HG03460 (cell line): ENCODE measurements around the gene PELO.
"Not testable (repeated sequence)": the region's sequence is repeated elsewhere in the genome, so short reads cannot be mapped to it uniquely, and the experiment has no call there.

Experiments used
- ATAC-seq: cut with Tn5 transposase; IDR thresholded peaks from one replicate; pipeline ENCODE4 v1.9.1; 2021; ENCODE audit not compliant: unreplicated experiment

The PELO gene, protein sequence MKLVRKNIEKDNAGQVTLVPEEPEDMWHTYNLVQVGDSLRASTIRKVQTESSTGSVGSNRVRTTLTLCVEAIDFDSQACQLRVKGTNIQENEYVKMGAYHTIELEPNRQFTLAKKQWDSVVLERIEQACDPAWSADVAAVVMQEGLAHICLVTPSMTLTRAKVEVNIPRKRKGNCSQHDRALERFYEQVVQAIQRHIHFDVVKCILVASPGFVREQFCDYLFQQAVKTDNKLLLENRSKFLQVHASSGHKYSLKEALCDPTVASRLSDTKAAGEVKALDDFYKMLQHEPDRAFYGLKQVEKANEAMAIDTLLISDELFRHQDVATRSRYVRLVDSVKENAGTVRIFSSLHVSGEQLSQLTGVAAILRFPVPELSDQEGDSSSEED

DNA sequence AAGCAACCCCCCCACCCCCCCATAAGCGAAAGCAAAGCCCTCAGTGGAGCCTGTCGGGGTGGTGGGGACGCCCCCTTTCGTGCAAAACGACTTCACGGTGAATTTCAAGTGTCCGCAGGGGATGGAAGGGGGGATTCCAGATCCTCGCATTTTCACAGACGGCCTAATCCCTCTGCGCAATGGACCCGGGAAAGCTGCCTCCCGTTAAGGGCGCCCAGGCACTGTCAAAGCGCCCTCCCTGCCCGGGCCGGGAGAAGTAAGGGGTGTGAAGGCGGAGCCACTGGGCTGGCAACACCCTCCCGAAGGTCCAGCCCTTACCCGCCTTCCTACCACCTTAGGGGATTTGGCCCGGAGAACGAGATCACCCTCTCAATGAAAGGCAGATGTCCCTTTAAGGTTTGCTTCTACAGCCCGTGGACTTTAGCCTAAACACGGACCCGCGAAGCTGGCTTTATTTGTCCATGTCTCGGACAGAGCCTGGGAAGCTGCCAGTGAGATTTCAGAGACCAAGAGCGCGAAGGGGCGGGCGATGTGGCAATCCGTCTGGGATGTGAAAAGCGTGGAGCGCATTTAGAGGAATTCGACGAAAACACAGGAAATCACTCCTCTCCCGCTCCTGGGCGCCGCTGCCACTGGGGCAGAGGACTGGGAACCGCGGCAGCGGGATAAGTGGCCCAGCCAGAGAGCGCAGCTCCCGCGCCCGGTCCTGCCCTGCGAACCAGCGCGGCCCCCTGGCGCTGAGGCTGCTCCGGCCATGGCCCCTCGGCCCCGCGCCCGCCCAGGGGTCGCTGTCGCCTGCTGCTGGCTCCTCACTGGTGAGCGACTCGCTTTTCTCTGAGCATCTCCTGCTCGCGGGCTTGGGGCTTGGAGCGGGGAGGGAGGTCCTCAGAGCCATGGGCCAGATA is at the start of gene PELO, which contains the start of gene ITGA1:
Gene PELO, plus strand, starts transcription at position 317 of the 905 bp plus-strand sequence. CDS start 12,479 bp downstream, outside the sequence.
Gene ITGA1, plus strand, starts transcription at position 317 of the 905 bp plus-strand sequence. Its CDS starts 438 bp downstream, at position 755.
- peak; percentile 80 for ATAC-seq

DNA sequence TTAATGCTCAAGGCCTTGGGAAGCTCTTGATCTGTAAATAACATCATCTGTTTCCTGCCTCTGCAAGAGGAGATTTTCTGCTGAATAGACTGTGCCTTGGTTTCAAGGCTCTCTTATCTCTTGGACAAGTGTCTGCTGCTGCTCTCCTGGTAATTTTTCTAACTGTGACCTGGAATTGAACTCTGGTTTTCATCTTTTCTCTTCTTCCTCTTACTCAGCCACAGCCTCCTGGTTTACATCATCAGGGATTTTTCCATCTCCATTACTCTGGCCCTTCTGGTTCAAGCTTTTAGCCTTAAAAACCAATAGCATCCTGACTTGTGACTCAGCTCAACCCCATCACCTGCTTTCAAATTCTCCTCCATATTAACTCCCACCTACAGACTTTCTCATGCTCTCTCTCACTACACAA is 49.6 kb upstream of the PELO start:
- no peak for ATAC-seq

DNA sequence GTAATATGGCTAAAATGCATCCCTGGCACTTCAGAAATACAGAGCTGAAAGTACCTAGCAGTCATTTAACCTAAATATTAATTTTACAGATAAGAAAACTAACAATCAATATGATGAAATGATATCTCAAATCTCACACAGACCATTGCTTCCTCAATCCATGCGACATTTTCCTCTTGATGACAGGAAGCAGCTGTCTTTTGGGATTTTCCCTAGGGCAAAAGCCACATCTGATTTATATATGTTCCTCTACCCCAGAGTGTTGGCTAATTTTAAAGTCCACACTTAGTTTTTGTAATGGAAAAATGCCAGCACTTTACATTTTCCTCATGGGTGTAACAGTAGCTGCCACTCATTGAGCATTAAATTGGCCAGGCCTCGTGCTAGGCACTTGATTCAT is 47.7 kb upstream of the PELO start:
- no peak for ATAC-seq

DNA sequence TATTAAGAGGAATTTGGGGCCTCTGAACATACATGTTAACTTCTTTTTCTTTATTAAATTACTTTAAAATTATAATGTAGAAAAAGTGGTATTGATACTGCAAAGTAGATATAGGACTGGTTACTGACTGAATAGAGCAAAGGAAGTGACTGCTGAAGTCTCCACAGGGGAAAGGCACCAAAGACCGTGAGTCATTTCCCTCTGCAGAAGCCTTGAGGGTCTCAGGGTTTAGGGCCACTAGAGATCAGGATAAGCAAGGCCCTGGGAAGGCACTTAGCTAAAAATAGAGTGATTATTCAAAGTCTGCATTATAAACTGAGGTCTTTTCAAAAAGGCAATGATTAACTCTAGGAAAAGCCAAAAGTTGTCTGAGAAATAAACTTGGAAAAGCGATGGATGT is 44.7 kb upstream of the PELO start:
- no peak for ATAC-seq

DNA sequence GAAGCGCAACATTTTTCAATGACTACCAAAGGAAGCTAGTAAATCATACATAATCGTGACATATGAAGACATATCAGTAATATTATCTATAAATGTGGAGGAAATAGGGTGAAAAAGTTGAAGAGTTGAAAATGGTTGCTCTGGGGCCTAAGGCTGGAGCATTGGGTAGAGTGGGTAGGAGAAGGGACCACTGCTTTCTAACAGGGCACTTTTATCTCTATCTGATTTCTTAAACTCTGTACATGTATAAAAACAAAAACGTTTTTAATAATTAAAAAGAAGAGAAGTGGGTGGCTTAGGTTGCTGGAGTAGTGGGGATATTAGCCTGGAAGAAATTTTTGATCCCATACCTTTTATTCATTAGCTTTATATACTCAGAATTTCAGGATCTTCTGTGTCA is 44.2 kb upstream of the PELO start:
- ATAC-seq, result no peak

DNA sequence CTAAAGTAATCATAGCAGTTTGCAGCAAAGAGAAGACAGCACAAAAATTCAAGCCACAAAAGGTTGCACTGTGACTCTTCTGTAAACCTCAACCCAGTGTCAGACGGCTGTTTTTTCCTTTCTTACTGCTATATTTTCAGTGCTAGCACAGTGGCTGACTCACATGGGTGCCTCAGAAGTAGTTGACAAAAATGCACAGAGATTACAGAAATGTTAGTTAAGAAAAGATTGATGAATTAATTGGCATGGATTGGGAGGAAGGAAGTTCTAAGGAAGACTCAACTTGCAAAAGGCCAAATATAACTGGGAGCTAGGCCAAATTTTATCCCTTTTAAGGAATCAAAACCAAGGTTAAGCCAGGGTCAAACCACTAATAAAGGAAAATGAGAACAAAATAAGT is 43.7 kb upstream of the PELO start:
- peak; percentile 78 for ATAC-seq

DNA sequence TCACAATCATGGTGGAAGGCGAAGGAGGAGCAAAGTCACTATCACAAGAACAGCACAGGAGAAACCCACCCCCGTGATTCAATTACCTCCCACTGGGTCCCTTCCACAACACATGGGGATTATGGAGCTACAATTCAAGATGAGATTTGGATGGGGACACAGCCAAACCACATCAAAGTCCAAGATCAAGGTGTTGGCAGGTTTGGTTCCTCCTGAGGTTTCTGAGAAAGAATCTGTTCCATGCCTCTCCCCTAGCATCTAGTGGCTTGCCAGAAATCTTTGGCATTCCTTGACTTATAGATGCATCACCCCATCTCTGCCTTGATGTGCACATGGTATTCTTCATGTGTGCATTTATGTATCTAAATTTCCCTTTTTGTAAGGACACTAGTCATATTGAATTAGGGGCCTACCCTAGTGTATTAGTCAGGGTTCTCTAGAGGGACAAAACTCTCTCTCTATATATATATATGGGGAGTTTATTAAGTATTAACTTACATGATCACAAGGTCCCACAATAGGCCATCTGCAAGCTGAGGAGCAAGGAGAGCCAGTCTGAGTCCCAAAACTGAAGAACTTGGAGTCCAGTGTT is 42.8 kb upstream of the PELO start:
- not testable (repeated sequence) for ATAC-seq

DNA sequence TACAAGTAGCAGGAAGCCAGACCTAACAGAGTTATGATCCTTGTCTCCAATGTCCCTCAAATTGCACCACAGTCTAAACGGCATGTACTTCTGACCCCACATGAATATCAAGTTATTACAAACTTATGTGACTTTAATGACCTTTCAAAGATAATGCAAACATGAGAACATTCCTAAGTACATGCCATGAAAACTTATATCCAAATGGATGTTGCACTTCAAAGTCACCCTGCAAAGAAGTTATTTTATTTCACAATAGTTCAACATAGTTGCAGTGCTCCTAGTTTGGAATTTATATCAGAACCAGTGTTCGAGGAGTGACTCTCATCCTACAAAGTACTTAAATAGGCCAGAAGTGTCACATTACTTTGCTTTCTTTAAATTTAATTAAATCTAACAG is 41.2 kb upstream of the PELO start:
- ATAC-seq, result no peak

DNA sequence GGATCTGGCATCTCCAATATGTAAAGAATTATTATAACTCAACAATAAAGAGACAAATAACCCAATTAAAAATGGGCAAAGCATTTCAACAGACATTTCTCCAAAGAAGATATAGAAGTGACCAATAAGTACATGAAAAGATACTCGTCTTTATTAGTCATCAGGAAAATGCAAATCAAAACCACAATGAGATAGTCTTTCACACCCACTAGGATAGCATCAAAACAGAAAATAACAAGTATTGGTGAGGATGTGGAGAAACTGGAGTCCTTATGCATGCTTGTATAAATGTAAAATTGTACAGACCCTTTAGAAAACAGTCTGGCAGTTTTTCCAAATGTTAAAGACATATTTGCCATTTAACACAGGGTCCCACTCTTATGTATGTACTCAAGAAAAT is 39.1 kb upstream of the PELO start:
- ATAC-seq, result no peak

DNA sequence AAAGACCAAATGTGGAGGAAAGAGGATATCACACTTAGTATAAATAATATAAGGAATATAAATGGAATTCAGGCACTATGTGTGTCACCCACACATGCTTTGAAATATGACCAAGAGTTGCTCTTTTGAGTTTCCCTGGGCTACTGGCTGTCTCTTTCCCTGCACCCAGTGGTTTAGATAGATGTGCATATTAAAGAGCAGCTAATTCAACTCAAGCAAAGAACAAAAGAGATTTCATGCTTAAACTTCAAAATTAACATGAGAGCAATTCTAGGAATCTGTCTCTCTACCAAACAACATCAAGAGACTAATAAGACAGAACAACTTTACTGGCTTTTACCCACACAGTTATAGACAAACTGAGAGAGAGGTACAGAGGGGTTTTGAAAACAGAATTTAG is 38.0 kb upstream of the PELO start:
- ATAC-seq, result no peak

DNA sequence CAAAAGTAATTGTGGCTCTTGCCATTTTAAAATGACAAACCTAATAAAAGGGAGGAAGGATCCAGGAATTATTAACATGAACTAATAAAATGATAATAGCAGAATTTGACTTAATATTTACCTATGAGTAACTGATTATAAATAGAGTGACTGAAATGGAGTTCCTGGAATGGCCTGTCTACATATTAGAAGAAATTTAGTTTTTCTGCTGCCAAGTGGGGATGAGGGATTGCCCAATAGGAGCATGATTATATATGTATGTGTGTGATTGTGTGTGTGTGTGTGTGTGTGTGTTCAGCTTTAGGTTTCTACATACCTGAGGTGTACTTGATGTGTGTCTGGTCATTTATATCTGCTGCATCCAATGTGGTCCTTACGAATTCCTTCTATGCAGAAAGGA is 36.6 kb upstream of the PELO start:
- ATAC-seq, result no peak

DNA sequence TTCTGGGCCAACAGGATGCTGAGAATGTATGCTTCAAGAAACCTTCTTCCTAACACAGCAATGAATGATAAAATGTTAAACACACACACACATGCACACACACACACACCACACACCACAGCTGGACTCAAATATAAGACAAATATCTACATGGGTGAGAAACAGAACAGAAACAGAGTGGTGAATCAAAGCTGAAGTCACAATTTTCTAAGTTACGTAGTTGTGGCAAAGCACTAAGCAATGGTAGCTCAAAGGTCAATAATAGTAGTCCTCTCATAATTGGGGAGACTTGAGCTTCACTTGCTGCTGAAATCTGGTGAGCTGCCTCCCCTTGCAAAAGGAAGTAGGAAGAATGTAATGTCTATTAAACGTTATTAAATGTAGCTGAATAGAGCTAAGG is 33.7 kb upstream of the PELO start:
- no peak for ATAC-seq

DNA sequence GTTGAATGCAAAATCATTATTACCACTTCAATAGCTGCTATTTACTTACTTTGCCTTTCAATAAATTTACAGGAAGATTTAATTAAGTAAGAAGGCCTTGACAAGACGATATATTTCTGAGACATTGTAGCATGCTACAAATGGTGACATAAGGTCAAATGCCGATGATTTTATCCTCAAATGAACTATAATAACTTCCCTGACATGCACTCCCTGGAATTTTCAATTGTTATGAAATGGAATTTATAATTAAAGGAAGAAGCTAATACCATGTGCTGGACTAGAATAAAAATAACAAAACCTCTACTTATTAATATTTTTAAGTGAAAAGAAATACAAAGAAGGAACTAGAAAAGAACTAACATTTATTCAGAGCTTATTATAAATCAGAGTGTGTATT is 30.2 kb upstream of the PELO start:
- no peak for ATAC-seq

DNA sequence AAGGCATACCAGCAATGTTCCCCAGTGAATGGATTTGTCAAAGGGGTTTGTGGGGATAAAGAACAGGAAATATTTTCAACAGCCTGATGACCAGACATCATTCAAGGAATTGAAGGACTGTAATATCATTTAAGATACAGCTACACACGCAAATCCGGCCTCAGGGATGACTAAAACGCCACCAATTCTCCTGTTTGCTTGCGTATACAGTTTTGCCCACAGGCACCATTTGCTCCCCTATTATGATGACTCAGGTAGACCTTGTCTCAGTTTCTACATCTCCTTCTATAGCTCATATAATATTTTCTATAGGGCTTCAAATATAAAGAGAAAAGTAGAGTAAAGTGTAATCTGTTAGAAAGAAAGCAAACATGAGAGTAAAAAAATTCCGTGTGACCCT is 29.7 kb upstream of the PELO start:
- ATAC-seq, result no peak

DNA sequence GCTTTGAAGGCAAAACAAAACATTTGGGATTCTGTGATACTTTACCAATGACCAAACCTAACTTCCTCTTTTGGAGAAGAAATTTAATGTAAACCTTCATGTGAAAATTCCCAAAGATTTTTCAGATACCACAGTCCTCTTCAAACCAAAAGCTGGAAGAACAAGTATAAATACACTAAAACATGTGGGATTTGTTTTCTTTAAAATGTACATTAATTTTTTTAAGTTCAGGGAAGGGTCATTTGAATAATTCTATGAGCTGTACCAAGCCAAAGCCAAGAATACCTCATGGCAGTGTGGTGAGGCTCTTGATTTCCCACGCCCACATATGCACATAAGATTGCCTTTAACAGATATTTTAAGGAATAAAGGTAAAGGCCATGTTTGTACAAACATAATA is 28.4 kb upstream of the PELO start:
- ATAC-seq, result no peak

DNA sequence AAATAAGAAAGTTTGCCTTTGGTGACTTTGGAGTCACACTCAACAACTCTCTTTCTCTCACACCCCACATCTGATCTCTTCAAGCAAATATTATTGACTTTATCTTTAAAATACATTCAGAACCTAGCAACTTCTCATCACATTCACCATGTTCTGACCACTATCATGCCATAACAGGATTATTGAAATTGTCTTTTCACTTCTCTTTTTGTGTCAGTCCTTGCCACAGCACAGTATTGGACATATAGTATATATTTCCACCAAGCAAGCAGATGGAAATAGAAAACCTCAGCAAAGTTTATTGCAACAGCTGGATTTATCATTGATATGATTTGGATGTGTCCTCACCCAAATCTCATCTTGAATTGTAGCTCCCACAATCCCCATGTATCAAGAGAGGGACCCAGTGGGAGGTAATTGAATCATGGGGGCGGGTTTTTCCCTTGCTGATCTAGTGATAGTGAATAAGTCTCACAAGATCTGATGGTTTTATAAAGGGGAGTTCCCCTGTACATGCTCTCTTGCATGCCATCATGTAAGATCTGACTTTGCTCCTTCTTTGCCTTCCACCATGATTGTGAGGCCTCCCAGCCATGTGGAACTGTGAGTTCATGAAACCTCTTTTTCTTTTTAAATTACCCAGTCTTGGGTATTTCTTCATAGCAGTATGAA is 26.9 kb upstream of the PELO start:
- ATAC-seq, result peak; percentile 61

DNA sequence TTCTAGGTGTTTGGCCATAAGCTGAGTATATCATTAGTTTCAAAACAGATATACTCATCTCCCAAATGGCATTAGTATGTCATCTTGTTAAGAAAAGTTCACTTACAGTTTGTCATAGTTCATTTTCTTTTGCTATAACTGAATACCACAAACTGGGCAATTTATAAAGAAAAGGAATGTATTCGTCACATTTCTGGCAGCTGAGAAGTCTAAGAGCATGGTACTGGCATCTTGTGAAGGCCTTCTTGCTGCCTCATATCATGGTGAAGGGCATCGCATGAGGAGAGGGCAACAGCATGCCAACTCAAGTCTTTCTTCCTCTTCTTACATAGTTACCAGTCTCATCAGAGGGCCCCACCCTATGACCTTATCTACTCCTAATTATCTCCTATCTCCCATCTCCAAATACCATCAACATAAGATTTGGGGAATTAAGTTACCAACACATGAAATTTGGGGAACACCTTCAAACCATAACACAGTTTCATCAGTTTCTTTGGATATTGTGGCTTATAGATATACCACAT is 20.4 kb upstream of the PELO start:
- no peak for ATAC-seq

DNA sequence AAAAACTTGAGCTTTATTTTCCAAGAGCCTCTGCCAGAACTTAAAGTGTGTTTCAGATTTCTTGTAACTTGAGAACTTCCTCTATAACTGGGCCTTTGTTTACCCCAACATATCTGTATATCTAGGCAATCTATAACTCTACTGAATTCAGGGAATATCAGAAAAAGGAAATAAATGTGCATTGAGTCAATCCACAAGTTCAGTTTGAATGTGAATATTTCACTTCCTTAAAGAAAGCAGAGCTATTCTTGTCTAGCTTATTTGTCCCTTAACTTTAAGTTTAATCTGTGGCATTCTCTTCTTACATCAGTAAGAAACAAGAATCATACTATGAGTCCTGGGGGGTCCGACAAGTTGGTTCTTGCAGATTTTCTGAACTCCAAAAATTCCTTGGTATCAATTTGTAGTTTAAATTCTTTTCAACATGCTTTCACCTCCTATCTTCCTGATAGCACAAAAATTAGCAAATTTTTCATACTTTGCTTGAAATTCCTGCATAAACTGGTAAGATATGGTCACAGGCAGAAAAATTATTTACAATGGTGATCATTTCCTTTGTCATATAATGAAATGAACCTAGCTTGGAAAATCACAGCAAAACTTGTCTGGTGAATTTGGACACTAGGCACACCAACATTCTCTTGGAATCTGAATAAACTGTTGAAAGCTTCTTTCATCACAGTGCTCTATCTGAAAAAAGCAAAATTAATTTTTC is 19.8 kb upstream of the PELO start:
- peak; percentile 41 for ATAC-seq

DNA sequence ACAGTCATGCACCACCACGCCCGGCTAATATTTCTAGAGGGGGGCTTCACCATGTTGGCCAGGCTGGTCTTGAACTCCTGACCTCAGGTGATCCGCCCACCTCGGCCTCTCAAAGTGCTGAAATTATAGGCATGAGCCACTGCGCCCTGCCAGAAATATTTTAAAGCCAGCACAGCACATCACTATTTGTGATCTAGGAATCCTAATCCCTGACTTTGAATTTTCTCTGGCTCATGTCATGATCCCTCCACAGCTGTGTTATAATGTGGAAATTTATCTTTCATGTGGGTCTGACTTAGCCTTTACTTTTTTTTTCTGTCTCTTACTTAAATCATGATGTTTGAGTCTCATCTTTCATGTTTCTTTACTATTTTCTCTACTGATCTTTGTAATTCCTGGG is 18.7 kb upstream of the PELO start:
- ATAC-seq, result no peak

DNA sequence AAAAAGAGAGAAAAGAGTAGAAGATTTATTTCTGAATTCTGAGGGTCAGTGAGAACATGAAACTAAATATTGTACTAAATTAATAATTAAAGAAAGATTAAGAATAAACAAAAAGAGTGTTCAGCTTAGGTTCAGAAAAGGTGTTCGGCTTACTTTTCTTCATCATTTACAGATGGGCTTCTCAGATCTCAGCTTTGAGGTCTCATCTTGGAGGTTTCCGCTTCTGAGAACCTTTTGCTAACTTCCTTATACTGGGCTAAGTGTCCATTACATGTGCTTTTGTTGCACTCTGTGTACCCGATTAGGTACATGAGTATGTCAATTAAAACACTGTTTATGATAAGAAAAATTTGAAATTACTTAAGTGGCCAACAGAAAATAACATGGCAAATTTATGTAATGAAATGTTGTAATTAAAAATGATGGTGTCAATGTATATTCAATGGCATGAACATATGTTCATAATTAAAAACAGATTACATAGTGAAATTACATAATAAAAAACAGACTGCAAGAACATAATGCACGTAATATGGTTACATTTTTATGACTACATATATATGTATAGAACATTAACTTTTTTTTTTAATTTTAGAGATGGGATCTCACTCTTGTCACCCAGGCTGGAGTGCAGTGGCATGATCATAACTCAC is 17.3 kb upstream of the PELO start:
- no peak for ATAC-seq
